ENCODE data around the gene COL4A6. TPM values are rescaled to one million over a fixed set of nuclear protein-coding genes. Genes with fewer than 3 reads are reported as not detected.

The COL4A6 gene
- total and polyA plus RNA-seq, 4 donors = under 0.01 to 0.09 (median 0.07) TPM; not detected in 1

- Histone ChIP-seq H3K9ac (ENCODE audit: low read depth in 1 of 2, low read length in 2 of 2) (no peak overlapping the region), H3K27ac (ENCODE audit: low read depth in 1 of 2, low read length in 2 of 2) (no peak overlapping the region)
Measured at GRCh38 chrX:108267557-108267956, 170.7 kb downstream of the COL4A6 start.

More at GRCh38 chrX:108267557-108267956, 170.7 kb downstream of the COL4A6 start:
- no peaks in the 10 kb centered on the region for H3K27me3 ChIP-seq (ENCODE audit: control insufficient read depth in 4 of 4, insufficient read depth in 4 of 4, low read length in 3 of 4)
- TF ChIP-seq FOXA2 (IDR thresholded peaks at IDR 0.05) (no peak), SP1 (IDR thresholded peaks at IDR 0.05) (no peak), REST (IDR thresholded peaks at IDR 0.05) (no peak), ZBTB33 (IDR thresholded peaks at IDR 0.05) (no peak), FOXA1 (IDR thresholded peaks at IDR 0.05) (no peak), RAD21 (IDR thresholded peaks at IDR 0.05) (no peak), ATF3 (IDR thresholded peaks at IDR 0.05) (no peak), RXRA (IDR thresholded peaks at IDR 0.05) (no peak), NR2F2 (IDR thresholded peaks at IDR 0.05) (no peak), JUND (IDR thresholded peaks at IDR 0.05) (no peak), CTCF (IDR thresholded peaks at IDR 0.05; ENCODE audit: low read depth, low read length, missing input control) (no peak), TAF1 (conservative IDR thresholded peaks at IDR 0.05) (no peak), HNF4A (conservative IDR thresholded peaks at IDR 0.05) (no peak), HNF4G (IDR thresholded peaks at IDR 0.05) (no peak), YY1 (IDR thresholded peaks at IDR 0.05) (no peak), MAX (IDR thresholded peaks at IDR 0.05) (no peak), EGR1 (IDR thresholded peaks at IDR 0.05; ENCODE audit: low read depth in 2 of 2) (no peak), GABPA (IDR thresholded peaks at IDR 0.05 in 1 of 2, conservative IDR thresholded peaks at IDR 0.05 in 1 of 2) (no peak)
- no peak overlapping the region for H3K4me3 ChIP-seq (ENCODE audit: low read depth in 1 of 3, low read length in 3 of 3)
- DNase-seq (ENCODE audit: low spot score) = no peak
- H3K9me3 ChIP-seq (ENCODE audit: control insufficient read depth in 4 of 4, low read length in 3 of 4) = no peaks in the 10 kb centered on the region
- no peaks in the 10 kb centered on the region for H3K4me1 ChIP-seq (ENCODE audit: control insufficient read depth in 4 of 4, insufficient read depth in 4 of 4, low read length in 3 of 4)
- no peaks in the 10 kb centered on the region for H3K36me3 ChIP-seq (ENCODE audit: control insufficient read depth in 4 of 4, insufficient read depth in 3 of 4, low read depth in 1 of 4, low read length in 3 of 4)
- 47% methylated on average over 2 of the region's 2 CpGs for WGBS
